Endometrium (tissue), 2 donors: ENCODE data around the gene TMEM150C.
"Not testable (repeated sequence)": the region's sequence is repeated elsewhere in the genome, so short reads cannot be mapped to it uniquely, and the experiment has no call there.

Experiments
- FAIRE-seq: peaks from 2 replicates; lab custom pipeline; 2012; peaks lifted over from hg19 to GRCh38; lab: Jason Lieb, UNC
- donor health status: control.
- donor health status: control.

The TMEM150C gene

DNA sequence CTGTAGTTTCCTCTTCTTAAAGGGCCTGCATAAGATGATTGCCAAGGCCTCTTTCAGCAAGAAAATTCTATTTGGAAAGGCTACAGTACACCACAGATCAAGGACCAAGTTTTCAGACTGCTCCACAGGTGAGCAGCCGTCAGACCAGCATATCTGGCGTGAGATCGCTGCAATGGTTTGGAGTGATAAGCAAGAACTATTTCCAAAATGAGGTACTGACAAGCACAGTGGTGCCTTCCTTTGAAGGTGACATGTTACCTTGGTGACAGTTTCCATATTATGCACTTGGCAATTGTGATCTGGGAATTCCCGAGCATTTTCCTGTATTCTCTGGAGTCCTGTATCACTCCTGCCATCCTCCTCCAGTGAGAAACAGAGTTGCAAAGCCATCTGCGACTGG lies 7.3 kb upstream of the TMEM150C start:
- no peak for FAIRE-seq

- no peak for FAIRE-seq
Observed at GRCh38 chr4:82567444-82567843, 5.7 kb upstream of the TMEM150C start.

- no peak for FAIRE-seq
Observed at GRCh38 chr4:82562564-82562854, 721 bp upstream of the TMEM150C start.

DNA sequence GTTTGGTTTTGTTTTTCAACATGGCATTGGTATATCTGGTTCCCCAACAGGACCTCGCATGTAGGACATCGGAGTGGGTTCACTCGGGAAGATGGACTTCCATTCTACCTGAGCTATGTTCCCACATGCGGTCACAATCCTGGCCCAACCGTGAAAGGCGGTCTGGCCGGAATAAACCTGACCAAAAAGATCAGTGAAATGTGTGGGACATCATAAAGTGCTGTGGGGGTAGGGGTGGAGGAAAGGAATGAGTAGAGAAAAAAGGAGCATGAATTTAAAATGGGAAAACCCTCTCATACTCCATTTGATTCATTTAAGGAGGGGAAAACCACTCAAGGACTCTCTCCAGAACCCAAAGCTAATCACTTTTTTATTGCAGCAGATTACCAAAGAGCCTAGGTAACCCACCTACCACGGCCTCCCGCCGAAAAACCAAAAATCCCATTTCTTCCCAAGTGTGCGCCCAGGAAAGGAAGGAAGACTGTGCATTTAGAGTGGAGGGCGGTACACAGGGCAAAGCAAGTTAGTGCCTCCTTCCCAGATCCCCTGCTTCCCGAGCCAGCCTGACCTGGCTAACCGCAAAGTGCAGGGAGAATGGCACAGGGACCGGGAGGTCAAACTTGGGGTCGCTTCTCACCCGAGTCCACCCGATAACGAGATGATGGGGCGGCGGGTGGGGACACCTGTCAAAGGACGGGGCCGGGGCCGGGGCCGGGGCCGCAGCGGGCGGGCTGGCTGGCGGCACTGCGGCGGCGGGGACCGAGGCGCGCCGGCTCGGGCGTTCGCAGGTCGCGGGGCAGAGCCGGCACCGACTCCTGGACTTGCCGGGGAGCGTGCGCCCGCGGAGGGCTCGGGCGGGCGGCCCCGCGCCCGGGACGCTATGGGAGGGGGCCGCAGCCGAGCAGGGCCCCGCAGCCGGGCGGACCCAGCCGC lies 669 bp downstream of the TMEM150C start:
- no peak for FAIRE-seq

GRCh38 chr4:82559735-82560120 lies 2.1 kb downstream of the TMEM150C start:
- no peak for FAIRE-seq

- not testable (repeated sequence) for FAIRE-seq
Observed at GRCh38 chr4:82559090-82559734, 2.6 kb downstream of the TMEM150C start.

GRCh38 chr4:82555276-82555675 lies 6.5 kb downstream of the TMEM150C start:
- FAIRE-seq, result no peak

- FAIRE-seq, result no peak
Observed at GRCh38 chr4:82553020-82553419, 8.8 kb downstream of the TMEM150C start.

GRCh38 chr4:82551734-82552133 lies 10.1 kb downstream of the TMEM150C start:
- FAIRE-seq, result no peak

- not testable (repeated sequence) for FAIRE-seq
Observed at GRCh38 chr4:82547850-82548249, 13.9 kb downstream of the TMEM150C start.

DNA sequence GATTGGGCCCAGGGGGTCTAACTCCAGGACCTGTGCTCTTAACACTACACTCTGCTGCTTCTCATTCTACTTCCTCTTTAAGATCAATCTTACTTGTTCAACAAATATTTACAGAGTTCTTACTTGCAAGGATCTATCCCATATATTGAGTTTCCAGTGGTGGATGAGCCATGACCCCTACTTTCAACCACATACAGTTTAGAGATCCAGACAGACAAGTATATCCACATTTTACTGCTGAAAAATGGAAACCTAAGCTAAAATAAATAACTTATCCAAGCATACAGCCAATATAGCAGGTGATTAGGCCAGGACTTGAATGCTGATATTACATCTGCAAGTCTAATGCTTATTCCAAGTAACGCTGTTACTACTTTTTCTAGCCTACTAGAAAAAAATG lies 18.7 kb downstream of the TMEM150C start:
- no peak for FAIRE-seq

DNA sequence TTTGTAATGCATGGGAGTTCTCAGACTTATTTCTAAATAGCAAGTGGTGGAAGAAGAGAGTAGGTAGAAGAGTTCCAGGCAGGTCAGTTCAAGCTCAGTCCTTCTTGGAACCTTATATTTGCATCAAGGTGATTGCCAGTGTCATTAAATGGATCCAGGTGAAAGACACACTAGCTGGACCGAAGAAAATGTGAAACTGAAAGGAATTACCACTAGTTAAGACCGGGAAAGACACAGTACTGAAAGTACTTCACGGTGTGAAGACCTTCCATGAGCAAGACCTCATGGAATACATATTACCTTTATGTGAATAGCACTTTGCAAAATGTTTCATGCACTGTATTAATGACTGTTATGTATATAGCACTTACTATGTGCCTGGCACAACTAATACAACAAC lies 19.1 kb downstream of the TMEM150C start:
- no peak for FAIRE-seq

DNA sequence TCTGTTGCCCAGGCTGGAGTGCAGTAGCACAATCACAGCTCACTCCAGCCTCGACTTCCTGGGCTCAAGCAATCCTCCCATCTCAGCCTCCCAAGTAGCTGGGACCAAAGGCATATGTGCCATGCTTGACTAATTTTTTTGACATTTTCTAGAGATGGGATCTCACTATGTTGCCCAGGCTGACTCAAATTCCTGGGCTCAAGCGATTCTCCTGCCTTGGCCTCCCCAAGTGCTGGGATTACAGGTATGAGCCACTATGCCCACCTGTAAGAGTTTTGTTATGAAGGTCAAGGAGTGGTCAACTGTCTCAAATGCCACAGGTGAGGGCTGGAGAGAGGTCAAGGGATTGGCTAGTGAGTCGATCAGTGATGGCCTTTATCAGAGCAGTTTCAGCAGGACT lies 32.5 kb downstream of the TMEM150C start:
- no peak for FAIRE-seq

DNA sequence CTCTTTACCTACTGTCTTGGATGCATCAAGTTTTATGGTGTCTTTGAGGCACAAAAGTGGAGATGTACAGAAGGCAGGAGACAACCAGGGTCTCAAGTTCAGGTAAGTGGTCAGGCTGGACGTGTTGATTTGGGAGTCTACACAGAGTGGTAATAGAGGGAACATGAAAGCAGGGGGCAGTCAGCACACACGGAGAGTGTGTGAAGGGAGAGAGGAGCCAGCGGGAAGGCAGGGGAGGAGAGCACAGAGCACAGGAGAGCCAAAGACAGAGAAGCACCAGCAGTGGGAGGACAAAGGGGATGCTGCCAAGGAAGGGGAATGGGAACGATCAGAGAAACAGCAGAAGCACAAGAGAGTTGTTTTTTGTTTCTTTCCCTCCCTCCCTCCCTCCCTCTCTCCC lies 32.9 kb downstream of the TMEM150C start:
- FAIRE-seq, result no peak

DNA sequence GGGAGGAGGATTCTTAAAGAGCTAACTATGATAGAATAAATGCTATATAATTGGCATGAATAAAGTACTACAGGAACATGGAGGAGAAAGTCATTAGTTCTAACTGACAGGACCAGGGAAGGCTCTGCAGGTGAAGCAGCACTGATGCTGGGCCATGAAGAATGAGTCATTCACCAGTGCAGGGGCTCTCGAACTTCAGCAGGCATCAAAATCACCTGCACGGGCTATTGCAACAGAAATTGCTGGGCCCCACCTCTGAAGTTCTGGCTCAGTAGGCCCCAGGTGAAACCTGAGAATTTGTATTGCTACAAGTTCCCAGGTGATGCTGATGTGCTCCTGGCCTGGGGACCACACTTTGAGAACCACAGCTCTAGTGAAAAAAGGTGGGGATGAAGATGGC lies 33.7 kb downstream of the TMEM150C start:
- FAIRE-seq, result no peak

GRCh38 chr4:82525307-82525911 lies 36.4 kb downstream of the TMEM150C start:
- no peak for FAIRE-seq

GRCh38 chr4:82524570-82525152 lies 37.1 kb downstream of the TMEM150C start:
- no peak for FAIRE-seq

- FAIRE-seq, result no peak
Observed at GRCh38 chr4:82523179-82523578, 38.6 kb downstream of the TMEM150C start.

DNA sequence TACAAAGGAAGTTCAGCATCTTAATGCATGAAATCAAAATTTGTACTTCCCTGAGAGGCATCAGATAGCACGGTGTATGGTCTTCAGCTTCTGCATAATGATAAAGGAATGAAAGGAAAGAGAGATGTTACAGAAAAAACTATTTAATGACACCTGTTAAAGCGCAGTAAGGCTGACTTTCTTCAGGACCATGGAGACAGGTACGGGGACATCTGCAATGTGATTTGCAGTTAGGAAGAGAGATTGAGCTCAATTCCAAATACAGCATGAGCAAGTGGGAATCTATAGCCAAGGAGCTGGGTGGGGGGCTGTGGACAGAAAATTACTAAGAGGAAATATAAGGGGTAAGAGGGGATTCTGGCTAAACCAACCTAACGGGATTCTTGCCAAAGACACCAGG lies 39.3 kb downstream of the TMEM150C start:
- FAIRE-seq, result no peak

DNA sequence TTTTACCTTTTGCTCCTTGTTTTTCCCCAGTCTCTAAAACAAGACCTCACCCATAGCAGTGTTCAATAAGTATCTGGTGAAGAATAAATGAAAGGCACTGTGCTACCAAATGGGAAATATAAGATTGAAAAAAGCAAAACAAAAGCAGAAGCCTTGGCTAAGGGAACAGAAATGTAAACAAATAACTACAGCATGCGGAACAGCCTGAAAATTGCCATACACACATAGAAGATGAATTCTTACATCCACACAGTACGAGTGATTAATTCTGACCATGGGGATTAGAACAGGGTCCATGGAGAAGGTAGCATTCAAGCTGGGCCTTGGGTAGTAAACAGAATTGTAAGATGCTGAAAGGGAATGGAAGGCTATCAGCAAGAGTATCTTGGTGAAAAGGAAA lies 40.5 kb downstream of the TMEM150C start:
- no peak for FAIRE-seq

DNA sequence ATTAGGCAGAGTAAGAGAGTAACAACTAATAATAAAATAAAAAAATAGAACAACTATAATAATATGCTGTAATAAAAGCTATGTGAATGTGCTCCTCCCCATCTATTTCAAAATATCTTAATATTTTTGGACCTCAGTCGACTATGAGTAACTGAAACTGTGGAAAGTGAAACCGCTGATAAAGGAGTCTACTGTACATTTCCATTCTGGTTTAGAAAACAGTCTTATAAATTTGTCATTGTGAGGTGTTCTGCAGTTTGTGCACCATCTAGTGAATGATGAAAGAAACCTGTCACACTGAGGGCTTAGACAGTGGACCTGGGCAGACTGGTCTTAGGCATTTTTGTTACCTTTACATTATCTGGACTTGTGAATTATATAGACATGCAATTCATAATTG lies 42.0 kb downstream of the TMEM150C start:
- FAIRE-seq, result no peak

DNA sequence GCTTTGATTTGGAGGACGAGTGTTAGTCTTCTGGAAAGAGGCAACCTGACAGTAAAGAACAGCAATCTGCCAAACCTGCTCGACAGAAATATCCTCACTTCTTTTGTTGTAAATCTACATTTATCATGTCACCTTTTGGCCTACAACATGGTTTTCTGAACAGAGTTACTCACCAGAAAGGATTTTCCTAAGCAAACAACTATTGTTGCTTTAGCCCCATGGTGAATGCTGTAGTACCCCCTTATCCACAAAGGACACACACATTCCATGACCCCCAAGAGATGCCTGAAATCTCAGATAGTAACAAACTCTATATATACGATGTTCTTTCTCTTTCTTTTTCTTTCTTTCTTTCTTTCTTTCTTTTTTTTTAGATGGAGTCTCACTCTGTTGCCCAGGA lies 42.7 kb downstream of the TMEM150C start:
- FAIRE-seq, result no peak

DNA sequence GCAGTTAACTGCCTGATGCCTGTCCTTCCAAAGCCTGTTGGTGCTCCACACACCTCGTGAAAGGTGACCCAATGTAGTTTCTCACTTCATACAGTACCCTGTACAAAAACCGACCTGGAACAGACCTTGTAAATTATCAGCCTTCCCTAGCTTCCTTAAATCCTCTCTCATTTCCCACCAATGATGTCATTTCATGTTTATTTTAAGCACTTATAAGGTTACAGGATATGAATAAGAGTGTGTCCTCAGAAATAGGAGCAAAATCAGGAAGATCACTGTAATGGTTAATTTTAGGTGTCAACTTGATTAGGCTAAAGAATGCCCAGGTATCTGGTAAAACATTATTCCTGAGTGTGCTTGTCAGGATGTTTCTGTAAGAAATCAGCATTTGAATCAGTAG lies 44.7 kb downstream of the TMEM150C start:
- FAIRE-seq, result no peak
